ENCODE data around the gene WDR90. TPM values are rescaled to one million over a fixed set of nuclear protein-coding genes. Genes with fewer than 3 reads are reported as not detected.

The WDR90 gene
- total and polyA plus RNA-seq, 2 of the 13 experiments (the other 11 are each of a cell fraction or from before 2014, with no cell fraction given), result 14.9 to 28.9 TPM

GRCh38 chr16:678858-679813 is 30.0 kb downstream of the WDR90 start (continued):
- peak; percentile 81 for TF ChIP-seq KDM2A (CRISPR knock-in tag; IDR thresholded peaks at IDR 0.05; ENCODE audit: borderline replicate concordance, low read depth)
- TF ChIP-seq CEBPG (CRISPR knock-in tag; IDR thresholded peaks at IDR 0.05), result no peak
- 0 out of 2 replicates have a peak, but pooled peaks have one; percentile 21 for TF ChIP-seq SIN3A (IDR thresholded peaks at IDR 0.05; ENCODE audit: borderline replicate concordance, low read depth, low read length)
- no peak for TF ChIP-seq FOXA3 (CRISPR knock-in tag; IDR thresholded peaks at IDR 0.05)
- no peak for TF ChIP-seq MLLT10 (CRISPR knock-in tag; IDR thresholded peaks at IDR 0.05)
- no peak for TF ChIP-seq HES4 (CRISPR knock-in tag; IDR thresholded peaks at IDR 0.05; ENCODE audit: borderline replicate concordance)
- no peak for TF ChIP-seq ZNF639 (CRISPR knock-in tag; conservative IDR thresholded peaks at IDR 0.05)
- no peak for TF ChIP-seq SMAD3 (CRISPR knock-in tag; IDR thresholded peaks at IDR 0.05)
- no peak for TF ChIP-seq ZIK1 (CRISPR knock-in tag; IDR thresholded peaks at IDR 0.05; ENCODE audit: borderline replicate concordance, low read depth)
- TF ChIP-seq NONO (IDR thresholded peaks at IDR 0.05), result no peak
- TF ChIP-seq NONO (CRISPR knock-in tag; conservative IDR thresholded peaks at IDR 0.05), result peak; percentile 77
- no peak for TF ChIP-seq HNRNPK (IDR thresholded peaks at IDR 0.05; ENCODE audit: low read depth, low read length, poor library complexity, severe bottlenecking)
- no peak for TF ChIP-seq ATRX (CRISPR knock-in tag; IDR thresholded peaks at IDR 0.05; ENCODE audit: borderline replicate concordance)
- peak; percentile 49 for TF ChIP-seq AGO2 (optimal IDR thresholded peaks at IDR 0.05; ENCODE audit: low read depth, low read length)
- no peak for TF ChIP-seq PRPF4 (IDR thresholded peaks at IDR 0.05; ENCODE audit: low read depth, low read length, poor library complexity, severe bottlenecking)
- TF ChIP-seq SALL1 (CRISPR knock-in tag; IDR thresholded peaks at IDR 0.05), result peak; percentile 56; the same call in 1 of the 2 replicates
- TF ChIP-seq HMGXB3 (CRISPR knock-in tag; IDR thresholded peaks at IDR 0.05; ENCODE audit: borderline replicate concordance), result no peak; the same call in 1 of the 2 replicates
- TF ChIP-seq HDAC6 (IDR thresholded peaks at IDR 0.05; ENCODE audit: low read depth, low read length), result no peak
- TF ChIP-seq ELK4 (CRISPR knock-in tag; IDR thresholded peaks at IDR 0.05; ENCODE audit: borderline replicate concordance), result no peak
- TF ChIP-seq SPEN (CRISPR knock-in tag; IDR thresholded peaks at IDR 0.05; ENCODE audit: low read depth), result peak; percentile 76
- peak; percentile 97 for TF ChIP-seq ZBTB38 (CRISPR knock-in tag; IDR thresholded peaks at IDR 0.05)
- TF ChIP-seq IKZF4 (CRISPR knock-in tag; IDR thresholded peaks at IDR 0.05; ENCODE audit: borderline replicate concordance, low read depth, not compliant biosample characterization), result no peak
- no peak for TF ChIP-seq PAWR (CRISPR knock-in tag; IDR thresholded peaks at IDR 0.05; ENCODE audit: borderline replicate concordance)
